Stomach smooth muscle (tissue), 2 donors: ENCODE measurements around the gene SNAPC2.

Experiments used
- H3K27ac ChIP-seq: one replicate; pipeline ENCODE4 v1.7.0; 2013; ENCODE audit warnings: mild to moderate bottlenecking, low read length, inconsistent platforms
- H3K27me3 ChIP-seq, 2 donors: one replicate each; pipeline ENCODE4 v1.7.0; 2013; ENCODE audit warnings: low read length in 2 of 2; ENCODE audit not compliant: insufficient read depth in 2 of 2, control insufficient read depth in 1 of 2
- H3K36me3 ChIP-seq, 2 donors: one replicate each; pipeline ENCODE4 v1.7.0; 2013; ENCODE audit warnings: low read length in 2 of 2; ENCODE audit not compliant: control insufficient read depth in 2 of 2, insufficient read depth in 2 of 2
- H3K4me1 ChIP-seq: one replicate; pipeline ENCODE4 v1.7.0; 2013; ENCODE audit warnings: low read length; ENCODE audit not compliant: control insufficient read depth, insufficient read depth
- H3K4me3 ChIP-seq, 2 donors: one replicate each; pipeline ENCODE4 v1.7.0; 2013; ENCODE audit warnings: low read length in 2 of 2
- H3K9ac ChIP-seq, 2 donors: one replicate each; pipeline ENCODE4 v1.7.0; 2013; ENCODE audit warnings: low read length in 2 of 2, mild to moderate bottlenecking in 1 of 2
- H3K9me3 ChIP-seq, 2 donors: one replicate each; pipeline ENCODE4 v1.7.0; 2013; ENCODE audit warnings: low read length in 2 of 2; ENCODE audit not compliant: control insufficient read depth in 2 of 2
- donor health status: healthy.
- donor health status: Pancreatic carcinoma.

Gene SNAPC2

DNA sequence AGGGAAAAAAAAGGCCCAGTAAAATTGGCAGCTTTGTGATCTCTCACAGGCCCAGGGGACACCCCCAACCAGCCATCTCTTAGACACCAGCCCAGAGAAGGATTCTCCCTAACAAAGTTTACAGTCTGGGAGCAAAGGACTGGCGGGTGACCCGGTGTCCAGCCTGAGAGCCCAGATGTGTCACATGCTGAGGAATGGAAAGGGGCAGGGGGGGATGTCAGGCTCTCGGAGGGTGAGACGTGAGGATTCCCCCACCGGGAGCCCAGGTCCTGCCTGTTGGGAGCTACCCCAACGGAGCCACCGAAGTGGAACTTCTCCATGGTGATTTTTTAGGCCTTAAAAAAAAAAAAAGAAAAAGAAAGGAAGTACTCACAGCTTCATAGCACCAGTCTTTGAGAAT lies 10.6 kb downstream of the SNAPC2 start:
- H3K9ac ChIP-seq: peak overlapping the region; percentile 13 to 48
- H3K27ac ChIP-seq: peak overlapping the region; percentile 93
- H3K27me3 ChIP-seq: no peaks in the 10 kb centered on the region
- H3K36me3 ChIP-seq: peaks cover 29 to 32% of the 10 kb centered on the region in 2 donors
- peaks cover 56% of the 10 kb centered on the region for H3K4me1 ChIP-seq
- H3K9me3 ChIP-seq: no peaks in the 10 kb centered on the region
- H3K4me3 ChIP-seq: no peak overlapping the region

- Histone ChIP-seq H3K27me3 (no peaks in the 10 kb centered on the region), H3K9ac (peak overlapping the region in 1 of 2 donors; percentile 48), H3K27ac (peak overlapping the region; percentile 93), H3K4me1 (peaks cover 52% of the 10 kb centered on the region), H3K36me3 (peaks cover 32% of the 10 kb centered on the region in 2 donors), H3K4me3 (peak overlapping the region in 1 of 2 donors; percentile 15), H3K9me3 (no peaks in the 10 kb centered on the region)
Measured at GRCh38 chr19:7931221-7932061, 11.3 kb downstream of the SNAPC2 start.

DNA sequence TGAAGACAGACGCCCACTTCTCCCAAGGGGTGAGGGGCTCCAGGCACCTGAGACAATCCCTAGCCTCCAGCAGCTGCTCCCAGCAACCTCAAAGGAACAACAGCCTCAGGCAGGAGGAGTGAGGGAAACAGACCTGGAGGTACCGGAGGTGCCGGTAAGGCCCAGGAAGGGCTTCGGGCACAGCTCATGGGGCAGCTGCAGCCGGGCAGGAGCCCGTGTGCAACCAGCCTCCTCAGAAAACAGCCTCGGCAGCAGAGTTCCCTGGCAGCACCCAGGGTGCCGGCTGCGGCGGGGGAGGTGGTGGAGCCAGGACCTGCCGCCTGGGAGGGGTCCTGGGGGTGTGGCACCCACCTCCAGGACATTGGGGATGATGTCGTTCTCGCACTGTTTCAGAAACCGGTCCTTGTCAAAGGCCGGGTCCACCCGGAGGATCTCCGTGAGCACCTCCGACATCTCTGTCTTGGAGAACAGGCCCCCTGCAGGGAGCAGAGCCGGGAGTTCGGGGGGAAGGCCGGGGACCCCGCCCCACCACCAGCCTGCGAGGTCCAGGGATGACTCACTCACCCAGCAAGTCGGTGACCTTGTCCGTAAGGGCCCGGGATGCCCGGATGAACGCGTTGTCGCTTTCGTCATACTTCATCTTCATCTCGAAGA lies 12.3 kb downstream of the SNAPC2 start:
- Histone ChIP-seq H3K4me3 (no peak overlapping the region), H3K36me3 (peaks cover 35 to 38% of the 10 kb centered on the region in 2 donors), H3K9me3 (no peaks in the 10 kb centered on the region), H3K27me3 (no peaks in the 10 kb centered on the region), H3K9ac (no peak overlapping the region), H3K27ac (peak overlapping the region; percentile 93), H3K4me1 (peaks cover 44% of the 10 kb centered on the region)

- no peak overlapping the region for H3K4me3 ChIP-seq
- H3K9me3 ChIP-seq: no peaks in the 10 kb centered on the region
- H3K27me3 ChIP-seq: no peaks in the 10 kb centered on the region
- no peak overlapping the region for H3K9ac ChIP-seq
- H3K36me3 ChIP-seq: peaks cover 40 to 41% of the 10 kb centered on the region in 2 donors
- H3K27ac ChIP-seq: no peak overlapping the region
- H3K4me1 ChIP-seq: peaks cover 38% of the 10 kb centered on the region
Measured at GRCh38 chr19:7932930-7933300, 12.8 kb downstream of the SNAPC2 start.

DNA sequence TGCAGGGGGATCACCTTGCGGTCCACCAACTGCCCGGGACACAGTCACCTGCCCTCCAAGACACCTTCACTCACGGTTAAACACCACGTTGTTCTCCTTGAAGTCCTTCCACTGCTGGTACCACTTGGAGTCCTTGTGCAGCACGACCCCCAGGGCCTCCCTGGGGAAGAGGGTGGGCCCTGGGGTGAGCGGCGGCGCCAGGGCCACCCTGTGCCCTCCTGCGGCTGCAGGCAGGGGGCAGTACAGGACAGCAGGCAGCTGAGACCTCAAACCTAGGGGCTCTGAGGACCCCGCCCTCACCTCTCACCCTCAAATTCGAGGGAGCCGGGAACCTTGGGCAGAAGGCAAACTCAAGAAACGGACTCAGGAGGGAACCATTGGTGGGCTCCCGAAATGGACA lies 13.3 kb downstream of the SNAPC2 start:
- no peak overlapping the region for H3K4me3 ChIP-seq
- H3K9ac ChIP-seq: no peak overlapping the region
- H3K9me3 ChIP-seq: no peaks in the 10 kb centered on the region
- peaks cover 42 to 43% of the 10 kb centered on the region in 2 donors for H3K36me3 ChIP-seq
- H3K27me3 ChIP-seq: no peaks in the 10 kb centered on the region
- H3K27ac ChIP-seq: no peak overlapping the region
- H3K4me1 ChIP-seq: peaks cover 33% of the 10 kb centered on the region

- H3K9ac ChIP-seq: no peak overlapping the region
- no peak overlapping the region for H3K4me3 ChIP-seq
- H3K36me3 ChIP-seq: peaks cover 44 to 47% of the 10 kb centered on the region in 2 donors
- H3K4me1 ChIP-seq: peaks cover 28% of the 10 kb centered on the region
- no peaks in the 10 kb centered on the region for H3K27me3 ChIP-seq
- H3K27ac ChIP-seq: no peak overlapping the region
- H3K9me3 ChIP-seq: no peaks in the 10 kb centered on the region
Measured at GRCh38 chr19:7933828-7934725, 13.9 kb downstream of the SNAPC2 start.

GRCh38 chr19:7934766-7935165 lies 14.6 kb downstream of the SNAPC2 start:
- no peaks in the 10 kb centered on the region for H3K9me3 ChIP-seq
- H3K4me3 ChIP-seq: no peak overlapping the region
- no peak overlapping the region for H3K9ac ChIP-seq
- H3K27ac ChIP-seq: no peak overlapping the region
- H3K27me3 ChIP-seq: no peaks in the 10 kb centered on the region
- peaks cover 46 to 48% of the 10 kb centered on the region in 2 donors for H3K36me3 ChIP-seq
- peaks cover 22% of the 10 kb centered on the region for H3K4me1 ChIP-seq

GRCh38 chr19:7940841-7941240 lies 20.7 kb downstream of the SNAPC2 start:
- no peak overlapping the region for H3K4me3 ChIP-seq
- H3K36me3 ChIP-seq: peaks cover 25 to 29% of the 10 kb centered on the region in 2 donors
- H3K4me1 ChIP-seq: peaks cover 36% of the 10 kb centered on the region
- no peak overlapping the region for H3K27ac ChIP-seq
- no peaks in the 10 kb centered on the region for H3K27me3 ChIP-seq
- H3K9me3 ChIP-seq: no peaks in the 10 kb centered on the region
- no peak overlapping the region for H3K9ac ChIP-seq

DNA sequence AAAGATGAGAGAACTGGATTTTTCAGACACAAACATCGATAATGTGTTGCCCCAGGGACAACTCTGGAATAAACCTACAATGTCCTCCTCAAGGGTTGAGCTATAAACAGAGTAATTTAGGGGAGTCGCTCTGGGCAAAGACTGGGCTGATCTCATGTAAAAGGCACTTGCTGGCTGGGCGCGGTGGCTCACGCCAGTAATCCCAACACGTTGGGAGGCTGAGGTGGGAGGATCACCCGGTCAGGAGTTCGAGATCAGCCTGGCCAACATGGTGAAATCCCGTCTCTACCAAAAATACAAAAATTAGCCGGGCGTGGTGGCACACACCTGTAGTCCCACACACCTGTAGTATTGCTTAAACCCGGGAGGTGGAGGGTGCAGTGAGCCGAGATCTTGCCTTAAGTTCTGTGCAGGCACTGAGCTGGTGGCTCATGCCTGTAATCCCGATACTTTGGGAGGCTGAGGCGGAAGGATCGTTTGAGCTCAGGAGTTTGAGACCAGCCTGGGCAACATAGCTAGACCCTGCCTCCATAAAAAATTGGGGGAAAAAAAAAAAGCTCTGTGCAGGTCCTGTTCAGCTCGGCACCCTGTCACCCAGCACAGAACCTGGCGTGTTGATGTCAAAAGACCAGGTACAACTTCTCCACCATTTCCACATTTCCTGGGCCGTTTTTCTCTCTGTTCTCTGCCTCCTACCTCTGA lies 21.9 kb downstream of the SNAPC2 start:
- no peak overlapping the region for H3K27ac ChIP-seq
- H3K9ac ChIP-seq: peak overlapping the region in 1 of 2 donors; percentile 96
- H3K27me3 ChIP-seq: no peaks in the 10 kb centered on the region
- H3K36me3 ChIP-seq: peaks cover 19 to 29% of the 10 kb centered on the region in 2 donors
- peaks cover 36% of the 10 kb centered on the region for H3K4me1 ChIP-seq
- H3K4me3 ChIP-seq: peak overlapping the region; percentile 81 to 92
- H3K9me3 ChIP-seq: no peaks in the 10 kb centered on the region

DNA sequence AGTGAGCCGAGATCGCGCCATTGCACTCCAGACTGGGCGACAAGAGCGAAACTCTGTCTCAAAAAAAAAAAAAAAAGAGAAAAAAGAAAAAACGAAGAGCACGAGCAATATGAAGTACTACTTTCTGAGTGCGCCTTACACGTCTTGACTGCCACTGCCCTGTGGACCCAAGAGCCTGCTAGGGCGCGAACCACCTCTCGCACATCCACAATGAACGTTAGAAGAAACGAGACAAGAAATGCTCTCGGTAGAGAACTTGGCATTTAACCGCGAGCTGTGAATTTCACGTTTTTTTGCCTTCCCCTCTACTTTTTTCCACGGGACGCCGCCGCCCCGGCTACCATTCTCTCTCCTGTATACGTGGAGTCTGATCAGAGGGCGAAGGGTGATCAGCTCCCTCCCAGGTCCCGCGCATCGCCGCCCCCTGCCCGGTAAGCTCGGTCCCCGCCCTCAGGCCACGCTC lies 22.9 kb downstream of the SNAPC2 start:
- Histone ChIP-seq H3K9ac (peak overlapping the region; percentile 96 to 99), H3K36me3 (peaks cover 13 to 20% of the 10 kb centered on the region in 2 donors), H3K4me3 (peak overlapping the region; percentile 81 to 92), H3K4me1 (peaks cover 36% of the 10 kb centered on the region), H3K27ac (peak overlapping the region; percentile 99), H3K27me3 (no peaks in the 10 kb centered on the region), H3K9me3 (no peaks in the 10 kb centered on the region)
